PC-9 (cell line): ENCODE measurements around the gene STXBP2.

Source experiments
- CTCF ChIP-seq: fragments of 200-600 bp; sonication (generic); conservative IDR thresholded peaks from 2 replicates; pipeline ENCODE4 v1.6.1; 2017; ENCODE audit warnings: mixed run types, antibody characterized with exemption, mild to moderate bottlenecking, moderate library complexity
- EZH2 ChIP-seq: fragments of 200-600 bp; sonication (generic); IDR thresholded peaks from 2 replicates; pipeline ENCODE4 v1.8.0; 2017; ENCODE audit warnings: antibody characterized with exemption, low read depth

DNA sequence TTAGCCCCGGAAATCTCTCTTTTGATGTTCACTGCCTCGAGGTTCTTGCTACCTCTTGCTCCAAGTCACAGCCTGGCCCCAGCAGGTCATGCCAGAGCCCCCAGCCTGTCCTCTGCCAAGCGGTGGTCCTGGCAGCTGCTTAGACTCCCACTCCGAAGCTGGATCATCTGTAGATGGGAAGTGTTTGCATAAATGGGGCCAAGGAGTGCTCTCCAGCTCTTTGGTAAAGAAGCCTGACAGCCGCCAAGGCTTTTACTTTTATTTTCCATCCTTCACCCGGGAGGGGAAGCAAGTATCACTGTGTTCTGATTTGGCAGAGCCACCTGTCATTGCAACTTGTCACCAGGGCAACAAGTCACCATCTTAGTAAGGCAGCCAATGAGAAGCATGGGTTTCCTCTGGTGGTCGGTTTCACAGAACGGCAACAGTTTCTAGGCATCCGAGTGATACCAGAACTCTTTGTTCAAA lies 21.3 kb downstream of the STXBP2 start:
- TF ChIP-seq CTCF: no peak
- no peak for TF ChIP-seq EZH2
